ENCODE results near the gene ESRRB. TPM values are rescaled to one million over a fixed set of nuclear protein-coding genes. Genes with fewer than 3 reads are reported as not detected.

ESRRB gene
- total RNA-seq, 1 donor: not detected

GRCh38 chr14:76376409-76376877 lies 506 bp downstream of the ESRRB start:
- no peak for TF ChIP-seq CTCF (IDR thresholded peaks at IDR 0.05; ENCODE audit: insufficient read depth, low read length)
- H3K4me3 ChIP-seq (ENCODE audit: low read depth, low read length): peak overlapping the region; percentile 40
- DNase-seq (ENCODE audit: low read depth): no peak

GRCh38 chr14:76376878-76377734 lies 1.2 kb downstream of the ESRRB start:
- no peak for DNase-seq (ENCODE audit: low read depth)
- H3K4me3 ChIP-seq (ENCODE audit: low read depth, low read length): no peak overlapping the region
- no peak for TF ChIP-seq CTCF (IDR thresholded peaks at IDR 0.05; ENCODE audit: insufficient read depth, low read length)

GRCh38 chr14:76377735-76378074 lies 1.8 kb downstream of the ESRRB start:
- no peak for TF ChIP-seq CTCF (IDR thresholded peaks at IDR 0.05; ENCODE audit: insufficient read depth, low read length)
- no peak for DNase-seq (ENCODE audit: low read depth)
- no peak overlapping the region for H3K4me3 ChIP-seq (ENCODE audit: low read depth, low read length)

- DNase-seq (ENCODE audit: low read depth): no peak
- no peak for TF ChIP-seq CTCF (IDR thresholded peaks at IDR 0.05; ENCODE audit: insufficient read depth, low read length)
- H3K4me3 ChIP-seq (ENCODE audit: low read depth, low read length): no peak overlapping the region
These were observed 5.1 kb downstream of the ESRRB start for GRCh38 chr14:76380991-76381390.

GRCh38 chr14:76381817-76382494 lies 6.0 kb downstream of the ESRRB start:
- H3K4me3 ChIP-seq (ENCODE audit: low read depth, low read length): no peak overlapping the region
- TF ChIP-seq CTCF (IDR thresholded peaks at IDR 0.05; ENCODE audit: insufficient read depth, low read length): no peak
- DNase-seq (ENCODE audit: low read depth): no peak

- TF ChIP-seq CTCF (IDR thresholded peaks at IDR 0.05; ENCODE audit: insufficient read depth, low read length): no peak
- H3K4me3 ChIP-seq (ENCODE audit: low read depth, low read length): no peak overlapping the region
- DNase-seq (ENCODE audit: low read depth): no peak
These were observed 6.5 kb downstream of the ESRRB start for GRCh38 chr14:76382495-76382832.

Data from fibroblast of the aortic adventitia (primary cell).